NB4 (cell line): ENCODE data around the gene DDX3X.
A peak's percentile ranks its signal among the peaks of the same experiment; 100 is the strongest.
"Not testable (repeated sequence)": the region's sequence is repeated elsewhere in the genome, so short reads cannot be mapped to it uniquely, and the experiment has no call there.

ENCODE experiments used
- DNase-seq: peaks from one replicate; pipeline ENCODE4 v3.0.0; 2010; ENCODE audit warnings: low read depth
- H3K4me3 ChIP-seq: one replicate; pipeline ENCODE4 v1.5.1; 2011; ENCODE audit warnings: mild to moderate bottlenecking, low read depth, low read length, moderate library complexity
- CTCF ChIP-seq: IDR thresholded peaks from one replicate; pipeline ENCODE4 v1.5.1; 2012; ENCODE audit warnings: low read depth, low read length
- MAX ChIP-seq: IDR thresholded peaks from 2 replicates; pipeline ENCODE4 v1.6.1; 2011; ENCODE audit warnings: low read depth, low read length
- MYC ChIP-seq: IDR thresholded peaks from 2 replicates; pipeline ENCODE4 v1.6.1; 2011; ENCODE audit warnings: low read depth, low read length
- POLR2A ChIP-seq: IDR thresholded peaks from 2 replicates; pipeline ENCODE4 v1.6.1; 2011; ENCODE audit warnings: mild to moderate bottlenecking; ENCODE audit not compliant: insufficient read length; ENCODE audit errors: extremely low read depth

DDX3X gene

GRCh38 chrX:41369152-41369551 is 35.2 kb downstream of the DDX3X start:
- DNase-seq: no peak
- no peak for TF ChIP-seq MAX
- no peak for TF ChIP-seq MYC
- TF ChIP-seq POLR2A: no peak
- no peak for TF ChIP-seq CTCF
- H3K4me3 ChIP-seq: no peak overlapping the region

- not testable (repeated sequence) for DNase-seq, H3K4me3 ChIP-seq
Observed at GRCh38 chrX:41371575-41371974, 37.6 kb downstream of the DDX3X start.

GRCh38 chrX:41373989-41374606 is 40.1 kb downstream of the DDX3X start:
- no peak overlapping the region for H3K4me3 ChIP-seq
- no peak for DNase-seq
- no peak for TF ChIP-seq CTCF

GRCh38 chrX:41377624-41378023 is 43.7 kb downstream of the DDX3X start:
- no peak for DNase-seq
- TF ChIP-seq CTCF (no peak), MAX (no peak), MYC (no peak), POLR2A (no peak)
- H3K4me3 ChIP-seq: no peak overlapping the region

- no peak for TF ChIP-seq MAX
- no peak for TF ChIP-seq POLR2A
- TF ChIP-seq MYC: no peak
- TF ChIP-seq CTCF: no peak
- DNase-seq: peak; percentile 46
- H3K4me3 ChIP-seq: no peak overlapping the region
Observed at GRCh38 chrX:41381685-41382084, 47.7 kb downstream of the DDX3X start.

- peak; percentile 44 for DNase-seq
Observed at GRCh38 chrX:41382714-41383645, 49.0 kb downstream of the DDX3X start.

More at GRCh38 chrX:41382714-41383645, 49.0 kb downstream of the DDX3X start:
- no peak overlapping the region for H3K4me3 ChIP-seq
- TF ChIP-seq MAX (no peak), MYC (no peak), CTCF (no peak)
